GM12878 (cell line): ENCODE data around the gene AKR1A1. TPM values are rescaled to one million over a fixed set of nuclear protein-coding genes. Genes with fewer than 3 reads are reported as not detected.
"Not testable (repeated sequence)": the region's sequence is repeated elsewhere in the genome, so short reads cannot be mapped to it uniquely, and the experiment has no call there.

Source experiments
- ATAC-seq: fragments of 200-7000 bp; cut with Tn5 transposase; 3 replicates; pipeline ENCODE4 v1.9.1; 2020; ENCODE audit warnings: mild to moderate bottlenecking, moderate library complexity
- BruUV-seq: library from RNA; stranded (reverse); fragments of 400-500 nt; replicated peaks from 2 replicates; lab custom pipeline; 2021; lab: Mats Ljungman, UMichigan
- CTCF ChIA-PET: fragments of 300-600 bp; sonication (Branson Sonifier 250); formaldehyde crosslinking; extraction: SDS; loops from one replicate; lab custom pipeline; 2021; ENCODE audit warnings: inconsistent platforms; lab: Yijun Ruan, JAX
- POLR2A ChIA-PET: fragments of 350-600 bp; formaldehyde crosslinking; extraction: SDS; loops from one replicate; lab custom pipeline; 2021; ENCODE audit warnings: inconsistent platforms; lab: Charles Lee
- RAD21 ChIA-PET: fragments of 300-600 bp; sonication (Branson Sonifier 250); formaldehyde crosslinking; loops from one replicate; lab custom pipeline; 2023; ENCODE audit warnings: antibody characterized with exemption; ENCODE audit not compliant: unreplicated experiment; lab: Charles Lee
- SMC1A ChIA-PET: fragments of 300-600 bp; sonication (Branson Sonifier 250); formaldehyde crosslinking; loops from one replicate; lab custom pipeline; 2023; ENCODE audit not compliant: unreplicated experiment, uncharacterized antibody; lab: Charles Lee
- DNase-seq: peaks from one replicate; pipeline ENCODE4 v3.0.0-alpha.2; 2011; ENCODE audit warnings: low read depth, low spot score
- FAIRE-seq: peaks from 3 replicates; lab custom pipeline; 2011; peaks lifted over from hg19 to GRCh38; lab: Jason Lieb, UNC
- H2AFZ ChIP-seq: 2 replicates; pipeline ENCODE4 v1.6.0; 2011; ENCODE audit warnings: low read depth, low read length, control low read depth; ENCODE audit not compliant: control insufficient read depth
- H3K27ac ChIP-seq: 2 replicates; pipeline ENCODE4 v1.5.1; 2011; ENCODE audit warnings: control low read depth; ENCODE audit not compliant: control insufficient read depth, insufficient read depth
- H3K27me3 ChIP-seq, 2 experiments: replicated peaks in 1 of 2; 2 replicates each; pipeline versions ENCODE4 v1.6.0 to v1.6.1; 2011; ENCODE audit warnings: low read length in 1 of 2; ENCODE audit not compliant: control insufficient read depth in 2 of 2, insufficient read depth in 2 of 2
- H3K36me3 ChIP-seq, 2 experiments: 2 replicates each; pipeline ENCODE4 v1.5.1; 2011; ENCODE audit warnings: low read length in 1 of 2; ENCODE audit not compliant: control insufficient read depth in 2 of 2, insufficient read depth in 2 of 2
- H3K4me1 ChIP-seq: 2 replicates; pipeline ENCODE4 v1.6.1; 2011; ENCODE audit warnings: mild to moderate bottlenecking, low read length, moderate library complexity, mixed read lengths; ENCODE audit not compliant: control insufficient read depth, insufficient read depth
- H3K4me2 ChIP-seq: 2 replicates; pipeline ENCODE4 v1.6.0; 2011; ENCODE audit warnings: control low read depth; ENCODE audit not compliant: control insufficient read depth, insufficient read depth
- H3K4me3 ChIP-seq: fragments of 200-600 bp; sonication (generic); 2 replicates; pipeline ENCODE4 v1.5.1; 2016
- H3K79me2 ChIP-seq: 2 replicates; pipeline ENCODE4 v1.6.0; 2011; ENCODE audit warnings: low read length; ENCODE audit not compliant: control insufficient read depth, insufficient read depth
- H3K9ac ChIP-seq: 2 replicates; pipeline ENCODE4 v1.8.0; 2011; ENCODE audit warnings: low read length, control low read depth, mixed read lengths; ENCODE audit not compliant: control insufficient read depth, insufficient read depth
- H3K9me3 ChIP-seq: replicated peaks from 3 replicates; pipeline ENCODE4 v1.5.1; 2011; ENCODE audit warnings: mild to moderate bottlenecking, low read length; ENCODE audit not compliant: control insufficient read depth, insufficient read depth
- H4K20me1 ChIP-seq: 2 replicates; pipeline ENCODE4 v1.6.0; 2011; ENCODE audit not compliant: control insufficient read depth, insufficient read depth
- NFIC ChIP-seq: IDR thresholded peaks from 2 replicates; pipeline ENCODE4 v1.6.1; 2012; ENCODE audit warnings: low read depth, mild to moderate bottlenecking, inconsistent platforms, low read length, moderate library complexity
- WGBS: methylation state at CpG from one replicate; pipeline ENCODE4 v1.1.6; 2016; ENCODE audit warnings: low lambda C conversion rate; ENCODE audit not compliant: insufficient replicate concordance, insufficient coverage; ENCODE audit errors: missing lambda C conversion rate; 5-methylcytosine and 5-hydroxymethylcytosine counted together
- in situ Hi-C: fragments of 300-500 bp; cut with MboI; formaldehyde crosslinking; loops from 9 replicates; pipeline ENCODE4 v1.14.3; 2018; ENCODE audit warnings: mixed read lengths
- intact Hi-C: fragments of 100-400 bp; cut with micrococcal nuclease; formaldehyde crosslinking; loops from one replicate; pipeline ENCODE4 v1.14.2; 2022; ENCODE audit not compliant: unreplicated experiment
- polyA plus RNA-seq, 11 experiments: library from polyadenylated mRNA; depleted of rRNA in 4 of 11; unstranded in 6 of 11; stranded (reverse) in 5 of 11; fragments of >200 nt; fragmentation: Nextera tagmentation in 4 of 11; fragmentation: Illumina TruSeq in 1 of 11; extraction: Ambion mirVana in 4 of 11; extraction: Trizol in 1 of 11; gene quantifications; 1 replicate in 1 of 11; 2 replicates in 10 of 11; pipeline versions ENCODE4 v1.2.1 to v1.2.3, GENCODE V29; 2011 to 2016; ENCODE audit warnings: inconsistent platforms in 2 of 11, missing spikeins in 2 of 11, low read depth in 1 of 11
- total RNA-seq, 4 experiments: library from RNA; depleted of rRNA in 3 of 4; stranded (reverse); fragments of >200 nt in 3 of 4; fragmentation: Illumina TruSeq in 1 of 4; extraction: Trizol in 1 of 4; gene quantifications; 2 replicates each; pipeline versions ENCODE4 v1.2.1 to v1.2.3, GENCODE V29; 2013 to 2021
- TF ChIP-seq, protein P1 (sequence below): fragments of 450-650 bp; formaldehyde crosslinking; IDR thresholded peaks from 2 replicates; pipeline ENCODE4 v1.4.0; 2022; ENCODE audit warnings: mild to moderate bottlenecking, moderate library complexity

AKR1A1 gene
- total and polyA plus RNA-seq, 10 of the 15 experiments (the other 5 are each of a cell fraction or from before 2014, with no cell fraction given) = 187 to 335 (median 241) TPM

DNA sequence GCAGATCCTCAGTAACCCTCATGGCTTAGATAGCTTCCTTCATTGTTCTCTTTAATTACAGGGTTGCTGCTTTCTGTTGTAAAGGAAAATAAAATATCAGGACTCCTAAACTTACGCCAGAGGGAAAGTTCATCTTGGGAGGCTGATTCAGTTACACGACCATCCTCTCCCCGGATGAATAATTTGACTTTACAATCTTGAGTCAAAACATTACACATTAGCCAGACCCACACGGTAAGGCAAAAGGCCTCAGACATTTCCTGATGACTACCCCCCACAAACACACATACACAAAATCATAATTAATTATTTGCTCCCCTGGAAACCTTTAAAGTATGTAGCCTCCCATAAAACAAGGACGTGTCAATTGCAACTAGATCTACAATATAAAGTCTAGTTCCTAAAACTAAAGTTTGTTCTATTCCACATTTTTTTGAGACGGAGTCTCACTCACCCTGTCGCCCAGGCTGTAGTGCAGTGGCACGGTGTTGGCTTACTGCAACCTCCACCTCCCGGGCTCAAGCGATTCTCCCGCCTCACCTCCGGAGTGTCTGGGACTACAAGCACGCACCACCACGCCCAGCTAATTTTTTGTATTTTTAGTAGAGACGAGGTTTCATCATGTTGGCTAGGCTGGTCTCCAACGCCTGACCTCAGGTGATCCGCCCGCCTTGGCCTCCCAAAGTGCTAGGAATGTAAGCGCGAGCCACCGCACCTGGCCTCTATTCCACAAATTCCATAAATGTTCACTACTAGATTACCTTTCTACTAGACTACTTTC is 28.1 kb upstream of the AKR1A1 start:
- WGBS = 73% methylated on average over 21 of the region's 21 CpGs

DNA sequence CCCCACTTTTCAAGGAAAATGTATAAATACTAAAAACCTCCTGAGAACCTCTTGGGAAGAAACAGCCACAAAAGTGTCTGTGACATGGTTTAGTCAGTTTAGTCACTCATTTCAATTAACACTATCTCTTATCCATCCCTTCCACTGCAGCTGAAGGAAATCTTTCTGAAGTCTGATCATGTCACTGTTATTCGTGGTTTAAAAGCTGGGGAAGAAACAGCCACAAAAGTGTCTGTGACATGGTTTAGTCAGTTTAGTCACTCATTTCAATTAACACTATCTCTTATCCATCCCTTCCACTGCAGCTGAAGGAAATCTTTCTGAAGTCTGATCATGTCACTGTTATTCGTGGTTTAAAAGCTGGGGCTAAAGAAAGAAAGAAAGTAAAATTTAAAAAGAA is 27.1 kb upstream of the AKR1A1 start:
- H3K9me3 ChIP-seq, H3K36me3 ChIP-seq, H4K20me1 ChIP-seq, DNase-seq, in situ Hi-C loops, H3K9ac ChIP-seq, H3K4me2 ChIP-seq, H3K4me1 ChIP-seq, ATAC-seq, H3K27me3 ChIP-seq, H3K27ac ChIP-seq, H3K4me3 ChIP-seq, BruUV-seq: not testable (repeated sequence)
- intact Hi-C loops = loop anchor here (2.0 kb wide), 1 partner anchor 21 kb away; no protein-coding TSS in a partner anchor
- Histone ChIP-seq H3K79me2 (peaks cover 32% of the 10 kb centered on the region), H2AFZ (0 out of 2 replicates have a peak overlapping the region, but pooled peaks have one; percentile 4)
- WGBS = 50% methylated on average over 2 of the region's 2 CpGs
- peak; percentile 76 for FAIRE-seq
- POLR2A ChIA-PET = interaction anchor here (0.6 to 9.5 kb wide), 6 partner anchors 11 to 802 kb away, joined by 3 to 118 read pairs (median 4); partner anchors contain the start of gene AKR1A1
- RAD21 ChIA-PET = interaction anchor here (0.9 kb wide), 1 partner anchor 22 kb away, joined by 3 read pairs; no protein-coding TSS in a partner anchor
- SMC1A ChIA-PET = interaction anchor here (1.4 to 3.3 kb wide), 4 partner anchors 11 to 46 kb away, joined by 4 to 18 read pairs (median 14); partner anchors contain the start of gene AKR1A1
- CTCF ChIA-PET = interaction anchor here (1.2 to 3.5 kb wide), 4 partner anchors 11 to 40 kb away, joined by 3 to 17 read pairs (median 10); no protein-coding TSS in a partner anchor

More for the DNA sequence above, 28.1 kb upstream of the AKR1A1 start:
- RAD21 ChIA-PET = interaction anchor here (1.0 to 5.5 kb wide), 9 partner anchors 10 to 182 kb away, joined by 3 to 42 read pairs (median 7); partner anchors contain the start of genes AKR1A1, CCDC163, MMACHC and MUTYH
- Histone ChIP-seq H4K20me1 (no peaks in the 10 kb centered on the region), H3K9me3 (no peaks in the 10 kb centered on the region), H3K36me3 (0 out of 4 replicates have a peak, but pooled peaks cover 0 to 2% of the 10 kb centered on the region in 2 experiments), H3K4me3 (peak overlapping the region; percentile 96), H3K4me1 (peaks cover 10% of the 10 kb centered on the region; the same call in 1 of the 2 replicates), H3K9ac (peak overlapping the region; percentile 95), H3K27ac (peak overlapping the region; percentile 89), H3K4me2 (peak overlapping the region; percentile 91), H3K79me2 (peaks cover 39% of the 10 kb centered on the region), H3K27me3 (no peaks in the 10 kb centered on the region), H2AFZ (peak overlapping the region; percentile 92)
- intact Hi-C loops = loop anchor here (2.0 kb wide), 1 partner anchor 22 kb away; no protein-coding TSS in a partner anchor
- FAIRE-seq = no peak
- POLR2A ChIA-PET = interaction anchor here (0.5 to 9.5 kb wide), 25 partner anchors 8 to 801 kb away, joined by 3 to 118 read pairs (median 4); partner anchors contain the start of genes AKR1A1, CCDC163, MMACHC and MUTYH
- TSS peak; percentile 100 for BruUV-seq
- TF ChIP-seq NFIC = 0 out of 2 replicates have a peak, but pooled peaks have one; percentile 15
- TF ChIP-seq, protein P1, sequence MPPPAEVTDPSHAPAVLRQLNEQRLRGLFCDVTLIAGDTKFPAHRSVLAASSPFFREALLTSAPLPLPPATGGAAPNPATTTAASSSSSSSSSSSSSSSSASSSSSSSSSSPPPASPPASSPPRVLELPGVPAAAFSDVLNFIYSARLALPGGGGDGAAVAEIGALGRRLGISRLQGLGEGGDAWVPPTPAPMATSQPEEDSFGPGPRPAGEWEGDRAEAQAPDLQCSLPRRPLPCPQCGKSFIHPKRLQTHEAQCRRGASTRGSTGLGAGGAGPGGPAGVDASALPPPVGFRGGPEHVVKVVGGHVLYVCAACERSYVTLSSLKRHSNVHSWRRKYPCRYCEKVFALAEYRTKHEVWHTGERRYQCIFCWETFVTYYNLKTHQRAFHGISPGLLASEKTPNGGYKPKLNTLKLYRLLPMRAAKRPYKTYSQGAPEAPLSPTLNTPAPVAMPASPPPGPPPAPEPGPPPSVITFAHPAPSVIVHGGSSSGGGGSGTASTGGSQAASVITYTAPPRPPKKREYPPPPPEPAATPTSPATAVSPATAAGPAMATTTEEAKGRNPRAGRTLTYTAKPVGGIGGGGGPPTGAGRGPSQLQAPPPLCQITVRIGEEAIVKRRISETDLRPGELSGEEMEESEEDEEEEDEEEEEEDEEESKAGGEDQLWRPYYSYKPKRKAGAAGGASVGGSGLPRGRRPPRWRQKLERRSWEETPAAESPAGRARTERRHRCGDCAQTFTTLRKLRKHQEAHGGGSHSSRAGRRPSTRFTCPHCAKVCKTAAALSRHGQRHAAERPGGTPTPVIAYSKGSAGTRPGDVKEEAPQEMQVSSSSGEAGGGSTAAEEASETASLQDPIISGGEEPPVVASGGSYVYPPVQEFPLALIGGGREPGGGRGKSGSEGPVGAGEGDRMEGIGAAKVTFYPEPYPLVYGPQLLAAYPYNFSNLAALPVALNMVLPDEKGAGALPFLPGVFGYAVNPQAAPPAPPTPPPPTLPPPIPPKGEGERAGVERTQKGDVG (CRISPR knock-in tag) = no peak
- SMC1A ChIA-PET = interaction anchor here (0.6 to 6.5 kb wide), 11 partner anchors 10 to 163 kb away, joined by 3 to 80 read pairs (median 5); partner anchors contain the start of genes AKR1A1, CCDC163, GPBP1L1 and MMACHC
- CTCF ChIA-PET = interaction anchor here (0.6 to 3.5 kb wide), 12 partner anchors 10 to 215 kb away, joined by 3 to 20 read pairs (median 4); partner anchors contain the start of genes CCDC163 and MMACHC
- no peak for DNase-seq
- in situ Hi-C loops = no loop called here
- peak; percentile 24 for ATAC-seq
